HG03378 (cell line): ENCODE data around the gene SIGLEC11.
"Not testable (repeated sequence)": the region's sequence is repeated elsewhere in the genome, so short reads cannot be mapped to it uniquely, and the experiment has no call there.

Experiments used
- ATAC-seq: cut with Tn5 transposase; IDR thresholded peaks from one replicate; pipeline ENCODE4 v1.9.1; 2021; ENCODE audit warnings: mild to moderate bottlenecking, moderate library complexity; ENCODE audit not compliant: unreplicated experiment

The SIGLEC11 gene

DNA sequence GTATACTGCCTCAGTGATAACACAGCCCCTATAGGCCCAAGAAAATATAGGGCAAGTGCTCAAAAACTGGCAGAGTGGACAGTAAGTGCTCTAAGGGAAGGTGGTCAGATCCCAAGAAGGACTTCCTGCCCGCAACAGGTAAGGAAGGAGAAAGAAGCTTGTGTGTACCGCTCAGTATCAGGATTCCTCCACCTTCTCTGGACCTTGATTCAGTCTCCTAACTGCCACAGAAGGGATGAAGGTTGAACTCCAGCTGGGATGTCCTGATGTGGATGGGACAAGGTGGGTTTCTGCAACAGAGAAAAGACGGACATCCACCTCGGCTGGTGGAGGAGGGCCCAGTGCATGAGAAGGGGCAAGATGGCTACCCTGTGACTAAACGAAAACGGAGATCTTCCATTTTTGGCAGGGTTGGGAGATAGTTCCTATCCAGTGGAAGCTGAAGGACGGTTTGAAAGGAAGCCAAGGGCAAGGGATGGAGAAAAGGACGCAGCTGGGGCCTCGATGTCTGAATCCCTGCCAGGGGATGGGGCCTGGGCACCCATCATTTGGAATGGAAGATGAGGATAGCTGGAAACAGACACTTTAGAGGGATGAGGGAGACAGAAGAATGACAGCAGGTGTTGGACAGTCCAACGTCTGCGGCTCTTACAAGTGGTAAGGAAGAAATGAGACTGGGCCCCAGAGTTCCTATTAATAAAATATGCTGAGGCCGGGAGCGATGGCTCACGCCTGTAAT, 33.3 kb downstream of the SIGLEC11 start:
- no peak for ATAC-seq

DNA sequence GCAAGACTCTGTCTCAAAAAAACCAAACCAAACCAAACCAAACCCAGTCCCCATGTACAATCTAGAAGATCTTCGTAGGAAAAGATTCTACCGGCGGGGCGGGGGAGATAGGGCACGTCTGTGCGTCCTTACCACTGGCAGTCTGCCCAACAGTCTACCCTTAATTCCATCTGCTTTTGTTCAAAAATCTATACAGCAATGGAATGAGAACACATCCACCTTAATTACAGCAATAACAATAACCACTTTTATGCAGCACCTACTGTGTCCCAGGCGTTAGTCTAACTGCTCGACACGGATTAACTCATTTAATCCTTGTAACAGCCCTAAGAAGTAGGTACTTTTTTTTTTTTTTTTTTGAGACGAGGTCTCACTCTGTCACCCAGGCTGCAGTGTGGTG, 34.5 kb downstream of the SIGLEC11 start:
- no peak for ATAC-seq

DNA sequence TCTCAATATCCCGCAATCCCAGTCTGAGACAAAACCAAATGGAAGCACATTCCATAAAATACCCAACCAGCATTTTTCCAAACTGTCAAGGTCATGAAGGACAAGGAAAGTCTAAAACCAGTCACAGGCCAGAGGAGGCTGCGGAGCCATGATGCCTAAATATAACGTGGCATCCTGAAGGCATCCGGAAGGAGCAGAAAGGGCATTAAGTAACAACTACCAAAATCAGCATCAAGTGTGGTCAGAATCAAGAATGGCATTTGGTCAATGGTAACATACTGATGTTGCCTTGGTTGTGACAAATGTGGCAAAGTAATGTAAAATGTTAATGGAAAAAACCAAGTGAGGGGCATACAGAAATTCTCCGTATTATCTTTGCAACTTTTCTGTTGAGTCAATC, 35.5 kb downstream of the SIGLEC11 start:
- no peak for ATAC-seq

DNA sequence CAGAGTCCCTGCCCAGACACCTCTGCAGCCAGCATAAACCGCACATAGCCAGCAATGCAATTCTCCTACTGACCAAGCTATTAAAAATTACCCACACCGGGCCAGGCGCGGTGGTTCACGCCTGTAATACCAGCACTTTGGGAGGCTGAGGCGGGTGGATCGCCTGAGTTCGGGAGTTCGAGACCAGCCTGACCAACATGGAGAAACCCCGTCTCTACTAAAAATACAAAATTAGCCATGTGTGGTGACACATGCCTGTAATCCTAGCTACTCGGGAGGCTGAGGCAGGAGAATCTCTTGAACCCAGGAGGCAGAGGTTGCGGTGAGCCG, 36.1 kb downstream of the SIGLEC11 start:
- ATAC-seq: not testable (repeated sequence)

DNA sequence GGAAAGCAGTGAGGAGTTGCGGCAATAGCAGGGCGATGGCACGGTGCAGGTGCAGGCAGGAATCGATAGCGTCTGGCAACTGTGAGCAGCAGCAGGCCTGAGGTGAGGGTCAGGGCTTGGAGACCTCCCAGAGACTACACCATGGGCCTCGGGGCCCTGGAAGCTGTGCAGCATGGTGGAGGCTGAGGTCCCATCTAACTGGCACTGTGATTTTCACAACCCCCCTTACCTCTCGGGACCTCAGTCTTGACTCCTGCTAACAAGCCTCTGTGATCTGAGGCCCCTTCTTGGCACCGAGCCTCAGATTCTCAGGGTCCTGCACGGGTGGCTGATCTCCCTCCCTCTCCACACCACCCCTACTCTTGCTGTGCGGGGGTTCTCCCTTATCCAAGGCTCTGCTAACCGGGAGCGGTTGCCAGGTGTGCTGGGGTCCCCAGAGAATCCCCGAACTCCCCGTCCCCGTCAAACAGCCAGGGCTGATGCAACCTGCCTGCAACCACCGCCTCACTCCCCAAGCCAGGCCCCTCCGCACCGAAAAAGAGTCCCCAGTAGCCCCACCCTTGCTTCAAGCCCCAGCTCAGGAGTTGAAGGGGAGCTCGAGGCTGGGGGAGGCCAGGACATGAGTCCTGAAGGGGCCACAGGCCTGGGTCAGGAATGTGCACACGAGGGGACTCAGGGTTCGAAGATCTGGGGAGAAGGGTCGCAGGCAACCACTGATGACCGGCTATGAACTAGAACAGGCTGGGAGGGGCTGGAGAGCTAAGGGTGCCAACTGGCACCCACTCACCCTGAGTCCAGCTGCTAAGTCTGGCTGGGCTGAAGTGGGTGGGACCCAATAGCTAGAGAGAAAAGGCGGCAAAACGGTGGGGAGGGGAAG, 36.7 kb downstream of the SIGLEC11 start:
- ATAC-seq: no peak

DNA sequence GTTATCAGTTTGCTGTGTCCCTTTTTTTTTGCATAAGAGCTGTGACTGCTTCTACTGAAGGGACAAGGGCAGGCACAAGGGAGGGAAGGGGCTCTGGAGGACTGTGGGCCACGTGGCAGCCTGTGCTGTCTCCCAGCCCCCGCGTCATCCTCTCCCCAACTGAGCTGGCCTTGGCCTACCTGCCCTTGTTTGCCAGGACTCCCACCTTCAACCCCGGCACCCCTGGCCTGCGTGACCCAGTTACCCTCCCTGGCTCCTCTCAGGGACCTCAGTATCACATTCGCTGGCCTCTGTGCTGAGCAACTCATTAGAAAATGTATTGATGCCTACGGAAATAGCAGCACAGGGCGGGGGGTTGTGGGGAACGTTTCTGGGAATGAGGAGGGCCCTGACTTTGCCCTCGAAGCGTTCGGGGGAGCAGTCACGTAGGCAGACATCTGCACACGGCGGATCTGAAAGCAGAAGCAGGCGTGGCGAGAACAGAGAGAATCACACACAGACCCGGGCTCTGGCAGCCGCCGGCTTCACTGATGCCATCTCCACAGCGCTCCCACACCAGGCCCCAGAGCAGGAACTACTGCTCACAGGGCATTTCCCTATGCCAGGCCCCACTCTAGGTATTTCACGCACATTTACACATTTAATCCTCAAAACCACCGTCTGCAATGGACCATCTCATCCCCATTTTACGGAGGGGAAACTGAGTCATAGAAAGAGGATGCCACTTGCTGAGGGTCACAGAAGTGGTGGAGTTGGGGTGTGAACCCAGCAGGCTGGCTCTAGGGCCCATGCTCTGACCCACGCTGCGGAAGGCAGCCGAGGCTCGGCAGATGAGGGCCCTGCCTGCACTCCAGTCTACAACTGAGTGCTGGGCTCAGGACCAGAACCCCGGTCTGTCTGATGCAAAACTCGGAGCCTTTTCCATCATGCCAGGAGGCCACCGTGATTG, 37.6 kb downstream of the SIGLEC11 start:
- ATAC-seq: no peak

DNA sequence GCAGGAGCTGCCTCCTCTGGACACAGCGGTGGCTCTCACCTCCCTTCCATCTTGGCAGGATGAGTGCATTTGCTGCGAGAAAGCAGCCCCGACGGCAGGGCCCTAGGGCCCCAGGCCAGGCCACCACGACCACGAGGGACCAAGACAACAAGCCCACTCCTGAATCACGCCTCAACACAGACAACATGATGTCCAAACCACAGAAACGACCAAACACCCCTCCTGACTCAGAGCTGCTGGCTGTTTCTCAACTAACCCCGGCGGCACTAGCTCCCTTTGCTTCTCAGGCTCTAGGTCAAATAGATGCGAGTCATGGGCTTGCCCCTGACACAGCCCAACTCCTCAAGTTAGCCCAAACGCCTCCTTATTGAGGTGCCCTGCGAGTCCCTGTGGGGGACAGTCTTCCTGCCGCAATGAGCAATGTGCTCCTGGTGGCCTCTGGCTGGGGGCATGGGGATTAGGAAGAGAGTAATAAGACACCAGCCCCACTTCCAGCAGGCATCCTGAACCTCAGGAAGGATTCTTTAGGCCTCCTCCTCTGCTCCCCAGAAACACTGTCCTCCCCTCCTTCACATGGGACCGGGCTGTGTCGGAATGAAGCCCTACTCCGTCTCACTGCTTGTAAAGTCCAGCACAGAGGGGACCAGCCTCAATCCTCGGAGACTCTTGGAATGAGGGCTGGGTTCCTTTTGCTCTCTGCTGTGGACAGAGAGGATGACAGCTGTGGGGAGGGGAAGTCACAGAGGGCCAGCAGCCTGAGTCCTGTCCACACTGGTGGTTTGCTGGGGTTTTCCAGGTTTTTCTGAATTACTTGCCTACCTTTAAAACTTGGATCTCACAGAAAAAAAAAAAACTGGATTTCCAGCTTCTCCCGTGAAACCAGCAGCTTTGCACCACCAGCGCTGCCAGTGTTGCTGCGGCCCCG, 38.8 kb downstream of the SIGLEC11 start:
- no peak for ATAC-seq

DNA sequence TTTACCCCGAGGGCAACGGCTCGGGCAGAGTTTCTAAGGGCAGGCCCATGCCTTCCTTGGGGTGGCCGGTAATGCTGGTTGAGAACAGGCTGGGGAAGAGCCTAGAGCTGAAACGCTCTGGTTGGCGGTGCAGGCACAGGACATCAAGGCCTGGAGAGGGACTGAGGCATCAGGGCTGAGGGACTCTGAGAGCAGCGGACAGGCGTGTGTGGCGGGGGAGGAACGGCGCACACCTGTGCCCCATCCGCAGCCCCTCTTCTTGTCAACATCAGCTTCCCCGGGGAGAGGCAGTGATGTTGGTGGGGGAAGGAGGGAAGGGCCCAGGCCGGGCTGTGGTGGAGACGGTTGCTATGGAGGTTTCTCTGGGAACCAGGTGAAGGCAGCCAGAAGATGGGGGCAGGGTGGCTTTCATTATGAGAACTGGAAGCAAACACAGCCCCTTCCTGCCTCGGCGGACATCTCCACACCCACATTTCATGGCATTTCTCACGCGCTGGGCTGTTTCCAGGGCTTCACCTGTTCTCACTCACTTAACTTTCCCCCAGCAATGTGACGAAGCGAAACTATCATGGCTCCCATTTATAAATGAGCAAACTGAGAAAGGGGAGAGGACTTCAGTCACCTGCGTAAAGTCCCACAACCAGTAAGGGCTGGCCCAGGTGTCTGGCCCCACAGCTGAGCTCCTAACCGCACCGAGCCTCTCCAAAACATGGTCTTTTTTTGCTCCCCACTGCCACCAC, 40.2 kb downstream of the SIGLEC11 start:
- no peak for ATAC-seq

DNA sequence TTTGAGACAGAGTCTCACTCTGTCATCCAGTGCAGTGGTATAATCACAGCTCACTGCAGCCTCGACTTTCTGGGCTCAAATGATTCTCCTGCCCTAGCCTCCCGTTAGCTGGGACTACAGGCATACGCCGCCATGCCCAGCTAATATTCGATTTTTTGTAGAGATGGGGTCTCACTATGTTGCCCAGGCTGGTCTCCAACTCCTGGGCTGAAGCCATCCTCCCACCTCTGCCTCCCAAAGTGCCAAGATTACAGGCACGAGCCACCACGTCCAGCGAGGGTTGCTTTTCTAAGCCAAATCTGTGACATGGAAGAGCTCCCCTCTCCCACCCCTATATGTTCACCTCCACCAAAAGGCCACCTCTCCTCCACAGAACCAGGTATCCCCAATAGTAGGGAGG, 42.9 kb downstream of the SIGLEC11 start:
- no peak for ATAC-seq

DNA sequence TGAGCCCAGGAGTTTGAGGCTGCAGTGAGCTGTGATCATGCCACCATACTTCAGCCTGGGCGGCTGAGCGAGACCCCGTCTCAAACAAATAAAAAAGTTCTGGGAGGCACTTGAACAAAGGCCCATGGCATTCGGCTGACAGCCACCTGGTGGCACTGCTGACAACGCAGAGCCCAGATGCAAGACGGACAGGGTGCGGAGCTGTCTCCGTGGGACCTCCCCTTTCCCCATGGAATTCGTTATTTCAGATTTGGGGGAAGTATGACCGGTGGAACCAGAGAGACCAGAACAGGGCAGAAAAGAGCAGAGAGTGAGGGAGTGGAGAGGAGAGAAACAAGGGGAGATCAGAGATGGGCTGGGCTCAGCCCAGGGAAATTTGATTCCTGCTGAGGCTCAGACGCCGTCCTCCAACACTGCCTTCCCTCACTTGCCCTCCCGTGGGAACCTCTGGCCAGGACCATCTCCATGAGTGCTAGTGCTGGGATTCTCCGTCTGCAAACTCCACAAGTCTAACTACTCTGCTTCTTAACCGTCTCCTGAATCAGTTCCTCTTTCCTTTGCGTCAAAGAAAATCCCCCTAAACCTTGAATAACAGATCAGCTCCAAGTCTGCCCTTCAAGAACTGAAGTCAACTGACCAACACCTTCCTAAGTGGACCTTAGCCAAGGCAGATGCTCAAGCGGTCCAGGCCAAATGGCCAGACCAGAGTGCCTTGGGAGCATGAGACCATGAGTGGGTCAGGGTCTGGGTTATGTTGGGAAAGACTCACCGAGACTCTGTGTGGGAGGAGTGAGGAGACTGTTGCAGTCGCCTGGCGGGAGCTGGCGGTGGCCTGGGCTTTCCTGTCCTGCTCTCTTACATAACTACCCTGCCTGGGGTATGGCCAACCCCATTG, 43.9 kb downstream of the SIGLEC11 start:
- no peak for ATAC-seq

DNA sequence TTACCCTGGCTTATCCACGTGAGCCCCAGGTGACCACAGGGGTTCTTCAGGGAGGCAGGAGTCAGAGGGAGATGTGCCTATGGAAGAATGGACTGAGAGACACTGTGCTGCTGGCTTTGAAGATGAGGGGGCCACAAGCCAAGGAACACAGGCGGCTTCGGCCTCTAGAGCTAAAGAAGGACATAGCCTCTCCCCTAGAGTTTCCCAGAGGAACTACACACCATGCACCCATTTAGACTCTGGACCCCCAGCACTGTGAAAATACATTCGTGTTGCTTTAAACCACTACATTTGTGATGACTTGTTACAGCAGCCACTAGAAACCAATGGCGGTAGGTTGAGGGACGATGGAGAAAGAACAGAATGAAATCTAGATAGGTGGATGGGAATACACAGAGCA, 45.7 kb downstream of the SIGLEC11 start:
- no peak for ATAC-seq

DNA sequence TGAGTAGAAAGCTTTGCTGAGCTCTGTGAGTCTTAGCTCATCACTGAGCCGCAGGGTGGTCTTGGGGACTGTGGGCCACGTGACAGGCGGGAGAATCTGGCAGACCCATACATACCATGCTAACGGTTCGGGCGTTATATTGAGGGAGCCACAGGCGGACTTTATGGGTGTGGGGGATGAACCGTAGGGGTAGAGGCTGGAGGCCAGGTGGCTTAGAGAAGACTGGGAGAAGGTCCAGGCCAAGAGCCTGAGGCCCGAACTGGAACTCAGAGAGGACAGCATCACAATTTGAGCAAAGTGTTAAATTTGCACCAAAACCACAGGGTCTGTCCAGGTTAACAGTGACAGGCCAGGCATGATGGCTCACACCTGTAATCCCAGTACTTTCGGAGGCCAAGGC, 47.3 kb downstream of the SIGLEC11 start:
- no peak for ATAC-seq

DNA sequence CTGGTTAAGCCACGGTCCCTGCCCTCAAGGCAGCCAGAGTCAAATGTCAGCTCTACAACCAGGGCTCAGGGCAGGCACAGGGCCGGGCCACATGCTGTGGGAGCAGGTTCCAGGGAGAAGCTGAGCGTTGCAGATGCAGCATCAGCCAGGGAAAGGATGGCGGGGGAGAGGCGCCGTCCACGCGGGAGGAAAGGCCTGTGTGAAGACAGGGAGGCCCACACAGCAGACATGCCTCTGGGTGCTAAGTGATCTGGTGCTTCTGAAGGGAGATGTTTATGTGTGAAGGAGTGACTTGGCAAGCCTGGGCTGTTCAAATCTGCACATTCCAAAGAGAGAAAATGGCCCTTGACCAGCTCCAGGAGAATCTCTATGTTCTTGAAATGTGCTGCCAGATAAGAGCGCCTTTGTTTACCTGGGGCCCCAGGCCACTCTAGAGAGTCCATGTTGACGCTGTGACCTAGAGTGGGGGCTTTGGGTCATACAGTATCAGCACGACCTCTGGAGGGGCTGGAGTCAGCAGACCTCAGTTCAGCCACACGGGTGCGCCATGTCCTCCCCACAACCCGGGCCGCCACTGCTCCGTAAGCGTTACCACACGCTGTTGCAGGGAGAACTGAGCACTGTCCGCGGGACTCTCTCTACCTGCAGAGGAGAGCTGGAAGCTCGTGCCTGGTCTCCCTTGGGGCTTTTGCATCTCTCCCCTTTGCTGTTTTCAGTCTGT, 47.8 kb downstream of the SIGLEC11 start:
- no peak for ATAC-seq

DNA sequence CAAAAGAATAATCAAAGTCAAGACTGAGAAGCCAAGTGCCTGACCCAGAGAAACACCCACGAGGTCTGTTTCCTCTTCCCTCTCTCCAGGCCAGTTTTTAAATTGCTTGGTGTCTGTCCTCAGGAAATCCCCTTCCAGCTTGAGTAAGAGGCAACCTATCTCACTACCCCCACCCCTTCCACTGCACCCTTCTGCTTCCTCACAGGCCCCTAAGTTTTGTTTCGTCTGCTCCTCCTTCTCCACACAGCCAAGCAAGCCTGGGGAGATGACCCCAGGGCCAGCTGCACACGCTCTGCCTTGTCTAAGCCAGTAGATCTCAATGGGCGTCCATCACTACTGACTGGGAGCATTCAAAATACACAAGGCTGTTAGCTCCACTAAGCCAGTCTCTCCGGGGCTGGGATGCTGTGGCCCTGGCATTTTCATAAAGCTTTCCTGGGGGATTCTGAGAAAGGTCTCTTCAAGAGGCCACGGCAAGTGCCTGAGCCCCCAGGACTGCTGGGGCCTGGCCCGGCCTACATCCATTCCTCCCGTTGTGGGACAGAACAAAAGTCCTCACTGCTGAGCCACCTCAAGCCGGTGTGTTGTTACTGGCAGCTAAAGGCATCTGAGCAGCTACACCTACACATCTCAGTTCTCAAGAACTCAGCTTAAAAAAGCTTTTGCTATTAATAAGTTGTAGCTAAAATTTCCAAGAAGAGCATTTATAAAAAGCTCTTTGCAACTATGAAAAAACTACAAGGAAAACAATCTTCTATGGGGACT, 49.4 kb downstream of the SIGLEC11 start:
- no peak for ATAC-seq

DNA sequence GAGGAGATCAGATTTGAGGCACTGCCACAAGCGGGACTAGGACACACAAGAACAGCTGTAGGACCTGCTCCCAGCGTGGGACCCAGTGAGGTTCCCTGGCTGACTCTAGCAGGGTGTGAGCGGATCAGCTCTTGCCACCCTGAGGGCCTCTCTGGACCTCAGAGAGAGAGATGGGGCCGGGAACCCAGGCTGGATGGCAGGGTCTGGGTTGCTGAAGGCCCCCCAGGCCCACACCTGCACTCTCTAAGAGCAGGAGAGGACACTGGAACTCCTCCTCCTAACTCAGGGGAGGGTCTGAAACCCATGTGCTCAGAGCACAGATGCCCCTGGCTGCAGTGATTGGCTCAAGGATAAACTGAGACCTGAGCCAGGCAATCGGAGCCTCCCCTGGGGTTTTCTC, 50.8 kb downstream of the SIGLEC11 start:
- no peak for ATAC-seq

DNA sequence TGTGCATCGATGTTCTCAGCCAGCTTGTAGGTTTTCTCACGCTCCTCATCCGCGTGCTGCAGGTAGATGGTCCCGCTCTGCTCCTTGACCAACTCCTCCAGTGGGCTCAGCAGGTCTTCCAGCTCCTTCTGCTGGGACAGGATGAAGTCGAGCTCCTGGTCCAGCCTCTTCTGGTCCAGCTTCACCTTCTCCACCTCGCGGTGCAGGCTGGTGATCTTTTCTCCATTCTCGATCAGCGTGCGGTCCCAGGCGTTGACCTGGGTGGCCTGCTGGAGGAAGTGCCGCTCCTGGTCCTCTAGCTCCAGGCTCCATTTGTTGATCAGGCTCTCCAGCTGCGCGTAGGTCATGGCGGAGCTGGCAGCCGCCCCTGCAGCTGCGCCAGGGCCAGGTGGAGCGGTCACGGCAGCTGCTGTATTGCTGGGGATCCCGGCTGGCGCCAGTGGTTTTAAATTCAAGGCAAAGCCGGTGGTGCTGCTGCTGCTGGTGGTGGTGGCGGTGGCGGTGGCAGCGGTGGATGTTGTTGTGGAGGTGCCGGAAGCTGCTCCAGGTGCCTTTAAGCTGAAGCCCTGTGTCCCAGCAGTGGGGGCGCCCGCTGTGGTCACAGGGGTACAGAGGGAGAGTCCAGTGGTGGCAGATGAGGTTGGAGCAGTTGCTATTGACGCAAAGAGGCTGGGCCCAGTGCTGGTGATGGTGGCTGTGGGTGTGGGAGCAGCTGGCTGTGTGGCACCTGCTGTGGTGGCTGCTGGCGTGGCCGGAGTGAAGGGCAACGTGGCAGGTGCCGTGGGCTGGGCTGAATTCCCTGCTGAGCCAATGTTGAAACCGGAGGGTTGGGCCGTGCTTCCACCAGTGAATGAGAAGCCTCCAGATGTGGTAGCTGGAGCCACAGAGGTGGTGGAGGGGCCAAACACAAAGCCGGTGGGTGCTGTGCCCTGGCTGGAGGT, 52.2 kb downstream of the SIGLEC11 start:
- no peak for ATAC-seq
